ENCODE measurements around the gene ZCCHC9. TPM values are rescaled to one million over a fixed set of nuclear protein-coding genes. Genes with fewer than 3 reads are reported as not detected.
"Not testable (repeated sequence)": the region's sequence is repeated elsewhere in the genome, so short reads cannot be mapped to it uniquely, and the experiment has no call there.

The ZCCHC9 gene
- polyA plus RNA-seq, 3 donors, result 36.4 to 42.9 (median 42.9) TPM

DNA sequence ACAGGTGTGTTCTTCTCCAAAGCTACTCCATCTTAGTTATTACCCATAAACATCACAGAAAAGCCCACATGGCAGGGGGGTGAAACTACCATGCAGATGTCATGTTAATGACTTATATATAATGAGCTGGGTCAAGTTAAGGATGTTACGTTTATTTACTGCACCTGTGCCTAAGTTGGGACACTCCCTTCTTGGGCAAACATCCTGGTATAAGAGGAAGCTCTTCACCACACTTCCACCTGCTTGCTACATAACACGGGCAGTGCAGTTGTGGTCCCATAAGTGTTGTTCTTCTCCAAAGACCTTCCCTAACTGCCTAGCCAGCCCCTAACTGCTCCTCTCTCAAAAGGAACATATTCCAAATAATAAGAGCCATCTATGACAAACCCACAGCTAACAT, 9.3 kb upstream of the ZCCHC9 start:
- DNase-seq (ENCODE audit: extremely low read depth in 1 of 11, low read depth in 9 of 11, low spot score in 4 of 11), result no peak

- DNase-seq (ENCODE audit: extremely low read depth in 1 of 11, low read depth in 9 of 11, low spot score in 4 of 11), result not testable (repeated sequence)
These were observed 7.4 kb upstream of the ZCCHC9 start for GRCh38 chr5:81294021-81294420.

DNA sequence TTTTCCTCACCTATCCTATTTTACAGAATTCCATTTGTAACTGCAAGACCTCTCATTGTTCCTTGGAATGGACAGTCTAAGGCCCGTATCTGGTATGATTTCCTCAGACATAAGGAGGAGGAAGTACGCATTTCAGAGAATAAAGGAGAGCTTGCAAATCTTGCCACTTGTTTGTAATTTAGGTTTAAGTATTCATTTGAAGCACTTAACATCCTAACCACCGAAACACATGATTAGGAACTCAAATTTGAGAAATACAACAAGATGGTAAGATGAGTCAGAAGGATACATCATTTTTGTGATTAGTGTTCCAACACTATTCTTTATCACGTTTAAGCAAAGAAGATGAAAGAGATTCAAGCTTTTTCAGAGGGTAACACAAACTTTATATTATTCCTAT, 3.9 kb upstream of the ZCCHC9 start:
- DNase-seq (ENCODE audit: extremely low read depth in 1 of 11, low read depth in 9 of 11, low spot score in 4 of 11), result no peak

- DNase-seq (ENCODE audit: extremely low read depth in 1 of 11, low read depth in 9 of 11, low spot score in 4 of 11), result no peak
These were observed 491 bp upstream of the ZCCHC9 start for GRCh38 chr5:81300921-81301270.

- no peak for DNase-seq (ENCODE audit: extremely low read depth in 1 of 11, low read depth in 9 of 11, low spot score in 4 of 11)
These were observed 1.2 kb downstream of the ZCCHC9 start for GRCh38 chr5:81302596-81302995.

DNA sequence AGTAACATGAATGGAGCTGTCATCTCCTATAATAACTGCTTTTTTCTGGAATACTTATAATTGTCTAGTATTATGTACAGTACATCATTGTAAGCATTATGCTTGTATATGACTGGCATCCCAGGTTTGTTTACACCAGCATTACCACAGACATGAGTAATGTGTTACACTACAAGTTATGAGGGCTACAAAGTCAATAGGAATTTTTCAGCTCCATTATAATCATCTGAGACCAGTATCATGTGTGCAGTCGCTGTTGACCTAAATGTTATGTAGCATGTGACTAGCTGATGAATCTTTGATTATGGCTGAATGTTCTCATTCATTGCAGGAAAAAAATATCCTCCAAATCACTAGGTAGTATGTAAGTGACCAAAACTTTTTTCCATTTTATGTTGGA, 2.2 kb downstream of the ZCCHC9 start:
- no peak for DNase-seq (ENCODE audit: extremely low read depth in 1 of 11, low read depth in 9 of 11, low spot score in 4 of 11)

DNA sequence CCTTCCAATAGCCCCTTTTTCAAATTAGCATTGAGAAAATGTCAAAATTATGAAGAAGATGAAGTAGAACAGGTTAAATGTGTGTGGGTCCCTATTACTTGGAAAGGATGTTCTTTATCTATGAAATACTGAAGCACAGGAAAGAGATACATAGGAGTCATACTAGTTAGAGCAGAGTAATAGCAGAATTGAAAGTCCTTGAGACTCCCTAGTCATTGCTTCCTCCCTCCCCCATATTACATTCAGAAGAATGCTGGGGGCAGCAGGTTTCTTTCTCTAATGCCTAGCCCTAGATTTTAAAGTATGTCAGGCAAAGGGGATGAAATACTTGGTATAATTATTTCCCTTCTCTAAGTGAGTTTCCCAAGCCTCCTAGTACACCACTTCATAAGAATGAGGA, 4.4 kb downstream of the ZCCHC9 start:
- no peak for DNase-seq (ENCODE audit: extremely low read depth in 1 of 11, low read depth in 9 of 11, low spot score in 4 of 11)

GRCh38 chr5:81308836-81309235, 7.4 kb downstream of the ZCCHC9 start:
- no peak for DNase-seq (ENCODE audit: extremely low read depth in 1 of 11, low read depth in 9 of 11, low spot score in 4 of 11)

DNA sequence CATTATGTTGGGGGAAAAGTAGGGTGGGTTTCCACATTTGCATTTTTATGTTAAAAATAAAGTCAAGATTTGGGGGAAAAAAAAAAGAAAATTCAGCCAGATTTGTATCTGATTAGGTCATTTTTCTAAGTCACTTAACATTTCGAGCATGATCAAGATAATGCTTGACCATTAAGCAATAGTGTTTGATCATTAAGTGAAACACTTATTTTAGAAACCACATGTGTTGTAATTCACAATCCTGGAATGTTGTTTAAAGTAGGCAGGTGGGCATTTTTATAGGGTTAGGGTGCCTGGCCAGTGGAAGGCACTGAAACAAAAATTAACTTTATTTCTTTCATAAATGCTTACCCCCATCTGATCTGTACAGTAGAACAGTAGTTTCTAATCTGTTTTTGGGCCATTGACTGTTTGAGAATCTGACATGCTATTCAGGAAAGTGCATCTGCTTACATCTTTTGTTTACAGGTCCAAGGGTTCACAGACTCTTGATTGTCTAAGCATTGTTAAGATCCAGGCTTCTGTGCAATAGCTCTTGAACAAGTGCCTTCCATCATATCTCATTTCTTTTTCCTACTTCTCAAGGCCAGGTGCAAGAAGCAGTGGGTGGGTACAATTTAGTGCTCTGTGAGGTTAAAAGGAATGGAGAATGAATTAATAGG, 9.1 kb downstream of the ZCCHC9 start:
- no peak for DNase-seq (ENCODE audit: extremely low read depth in 1 of 11, low read depth in 9 of 11, low spot score in 4 of 11)

GRCh38 chr5:81313278-81313677, 11.9 kb downstream of the ZCCHC9 start:
- no peak for DNase-seq (ENCODE audit: extremely low read depth in 1 of 11, low read depth in 9 of 11, low spot score in 4 of 11)

- no peak for DNase-seq (ENCODE audit: extremely low read depth in 1 of 11, low read depth in 9 of 11, low spot score in 4 of 11)
These were observed 12.3 kb downstream of the ZCCHC9 start for GRCh38 chr5:81313686-81314085.

DNA sequence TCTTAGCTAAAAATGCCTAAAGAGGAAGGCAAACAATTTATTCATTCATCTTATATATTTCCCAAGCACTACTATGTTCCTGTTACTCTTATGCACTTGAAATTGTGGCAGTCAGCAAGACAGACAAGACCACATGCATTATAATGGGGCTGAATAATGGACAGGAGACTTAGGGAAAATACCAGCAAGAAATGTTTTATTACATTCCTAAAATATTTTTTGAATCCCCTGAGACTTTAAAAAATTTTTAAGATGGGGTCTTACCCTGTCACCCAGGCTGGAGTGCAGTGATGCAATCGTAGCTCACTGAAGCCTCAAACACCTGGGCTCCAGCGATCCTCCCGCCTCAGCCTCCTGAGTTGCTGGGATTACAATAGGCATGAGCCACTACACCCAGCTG, 13.2 kb downstream of the ZCCHC9 start:
- DNase-seq (ENCODE audit: extremely low read depth in 1 of 11, low read depth in 9 of 11, low spot score in 4 of 11), result no peak

DNA sequence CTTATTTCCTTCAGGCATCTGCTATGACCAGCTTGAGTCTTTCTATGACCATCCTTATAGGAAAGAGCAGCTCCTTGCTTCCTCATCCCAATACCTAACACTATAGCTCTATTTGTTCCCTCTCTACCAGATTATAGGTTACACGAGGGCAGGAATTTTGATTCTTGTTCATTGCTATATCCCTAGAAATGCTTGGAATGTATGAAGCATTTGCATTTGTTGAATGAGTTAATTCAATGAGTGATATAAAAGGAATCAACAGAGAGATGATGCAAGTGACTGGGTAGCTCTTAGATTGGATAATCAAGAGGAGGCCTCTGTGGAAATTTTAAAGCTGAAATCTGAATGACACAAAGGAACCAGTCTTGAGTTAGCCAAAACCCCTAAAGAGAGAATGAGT, 13.9 kb downstream of the ZCCHC9 start:
- no peak for DNase-seq (ENCODE audit: extremely low read depth in 1 of 11, low read depth in 9 of 11, low spot score in 4 of 11)

- no peak for DNase-seq (ENCODE audit: extremely low read depth in 1 of 11, low read depth in 9 of 11, low spot score in 4 of 11)
These were observed 14.4 kb downstream of the ZCCHC9 start for GRCh38 chr5:81315830-81316229.

- DNase-seq (ENCODE audit: extremely low read depth in 1 of 11, low read depth in 9 of 11, low spot score in 4 of 11), result no peak
These were observed 15.2 kb downstream of the ZCCHC9 start for GRCh38 chr5:81316571-81316970.

GRCh38 chr5:81317536-81317935, 16.1 kb downstream of the ZCCHC9 start:
- no peak for DNase-seq (ENCODE audit: extremely low read depth in 1 of 11, low read depth in 9 of 11, low spot score in 4 of 11)

DNA sequence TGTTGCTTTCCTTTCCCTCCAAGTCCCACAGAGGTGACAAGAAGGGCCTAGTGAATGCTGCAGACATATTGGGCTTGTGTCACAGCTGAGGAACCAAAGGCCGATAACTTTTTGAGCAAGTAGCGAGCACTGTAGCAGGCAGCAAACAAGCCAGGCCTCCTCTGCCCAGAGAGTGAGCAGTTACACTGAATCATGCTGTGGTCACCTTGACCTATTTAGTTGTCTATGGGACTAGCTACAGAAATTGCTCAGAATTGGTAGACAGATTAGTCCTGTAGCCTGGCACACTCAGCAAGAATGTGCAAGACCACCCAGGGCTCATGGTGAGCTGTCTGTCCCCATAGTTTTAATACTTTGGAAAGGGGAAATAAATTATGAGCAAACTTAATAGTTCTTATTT, 25.2 kb downstream of the ZCCHC9 start:
- DNase-seq (ENCODE audit: extremely low read depth in 1 of 11, low read depth in 9 of 11, low spot score in 4 of 11), result no peak

GRCh38 chr5:81334304-81335061, 33.1 kb downstream of the ZCCHC9 start:
- DNase-seq (ENCODE audit: extremely low read depth in 1 of 11, low read depth in 9 of 11, low spot score in 4 of 11), result no peak

DNA sequence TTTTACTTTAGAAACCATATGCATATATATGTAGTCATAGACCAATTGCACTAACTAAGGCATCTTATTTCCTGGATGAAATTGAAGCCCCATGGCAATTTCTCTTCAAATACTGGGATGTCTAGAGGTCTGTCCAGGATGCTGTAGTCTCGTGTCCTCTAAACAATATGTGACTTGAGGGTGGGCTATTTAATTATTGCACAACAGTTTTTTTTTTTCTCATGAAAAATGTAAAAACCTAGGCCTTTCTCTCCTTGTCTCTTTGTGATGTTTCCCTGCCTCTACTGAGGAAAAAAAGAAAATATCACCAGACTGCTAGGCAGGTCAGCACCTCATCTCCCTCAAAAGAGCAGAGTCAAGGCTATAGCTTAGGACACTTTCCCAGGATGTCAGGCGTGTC, 34.6 kb downstream of the ZCCHC9 start:
- no peak for DNase-seq (ENCODE audit: extremely low read depth in 1 of 11, low read depth in 9 of 11, low spot score in 4 of 11)

- peak in 5 of 11 donors; percentile 6 to 23 (median 19) for DNase-seq (ENCODE audit: extremely low read depth in 1 of 11, low read depth in 9 of 11, low spot score in 4 of 11)
These were observed 35.2 kb downstream of the ZCCHC9 start for GRCh38 chr5:81336556-81336955.

DNA sequence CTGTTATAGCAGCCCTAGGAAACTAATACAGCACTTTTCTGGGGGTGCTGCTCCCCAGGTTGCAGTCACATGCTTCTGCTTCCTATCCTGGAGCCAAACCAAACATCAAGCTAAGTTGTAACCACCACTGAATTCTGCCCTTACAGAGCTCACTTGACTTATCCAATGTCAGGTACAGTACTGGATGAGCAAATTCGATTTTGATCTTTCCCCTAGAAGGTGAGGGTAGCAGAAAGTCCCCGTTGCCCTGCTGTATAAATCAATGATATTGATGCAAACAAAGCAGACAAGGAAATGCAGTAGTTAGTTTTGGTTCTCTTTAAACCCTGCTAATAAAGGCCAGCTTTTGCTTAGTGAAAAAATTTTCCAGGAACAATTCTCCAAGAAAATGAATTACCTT, 36.4 kb downstream of the ZCCHC9 start:
- no peak for DNase-seq (ENCODE audit: extremely low read depth in 1 of 11, low read depth in 9 of 11, low spot score in 4 of 11)

All from renal cortex interstitium (tissue), 11 donors.